ENCODE results near the gene POLR2I. TPM values are rescaled to one million over a fixed set of nuclear protein-coding genes. Genes with fewer than 3 reads are reported as not detected.

POLR2I gene
- polyA plus RNA-seq, 1 donor (not counting 4 experiments of a cell fraction or from before 2014, with no cell fraction given): 34.3 TPM

- DNase-seq (ENCODE audit: low read depth, low spot score): no peak
Measured at GRCh38 chr19:36081385-36081784, 33.3 kb downstream of the POLR2I start.

GRCh38 chr19:36079389-36079945 lies 35.2 kb downstream of the POLR2I start:
- H3K27ac ChIP-seq (ENCODE audit: control insufficient read depth, insufficient read depth, low read length): no peak overlapping the region
- DNase-seq (ENCODE audit: low read depth, low spot score): no peak
- H4K20me1 ChIP-seq (ENCODE audit: control insufficient read depth, extremely low read depth, insufficient read depth, low read length): no peaks in the 10 kb centered on the region
- H3K9ac ChIP-seq (ENCODE audit: control insufficient read depth, extremely low read depth, insufficient read depth, low read length): no peak overlapping the region
- no peak overlapping the region for H3K4me2 ChIP-seq (ENCODE audit: control insufficient read depth, extremely low read depth, insufficient read depth, low read depth, low read length)
- no peaks in the 10 kb centered on the region for H3K27me3 ChIP-seq (ENCODE audit: control insufficient read depth, extremely low read depth, insufficient read depth, low read length)
- dilution Hi-C loops (cut with MboI; ENCODE audit: extremely low pct_ligation_motif_present, low sequenced_read_pairs): no loop called here
- FAIRE-seq: no peak
- H3K9me1 ChIP-seq (ENCODE audit: control insufficient read depth, extremely low read depth, insufficient read depth, low read length): no peaks in the 10 kb centered on the region
- no peaks in the 10 kb centered on the region for H3K79me2 ChIP-seq (ENCODE audit: control insufficient read depth, insufficient read depth, low read length)
- TF ChIP-seq EZH2 (IDR thresholded peaks at IDR 0.05; ENCODE audit: low read length) (no peak), CTCF (optimal IDR thresholded peaks at IDR 0.05 in 1 of 3, IDR thresholded peaks at IDR 0.05 in 1 of 3, conservative IDR thresholded peaks at IDR 0.05 in 1 of 3; ENCODE audit: extremely low read depth in 1 of 3, insufficient read depth in 2 of 3, low read length in 3 of 3) (no peak)
- no peaks in the 10 kb centered on the region for H3K9me3 ChIP-seq (ENCODE audit: control insufficient read depth, low read depth, low read length)
- no peak overlapping the region for H3K4me3 ChIP-seq (ENCODE audit: control insufficient read depth in 2 of 3, extremely low read depth in 1 of 3, insufficient read depth in 2 of 3, low read depth in 1 of 3, low read length in 3 of 3)
- peaks cover 4 to 23% of the 10 kb centered on the region in 2 experiments for H3K36me3 ChIP-seq (ENCODE audit: control insufficient read depth in 2 of 2, extremely low read depth in 1 of 2, insufficient read depth in 2 of 2, low read length in 2 of 2)
- H3K4me1 ChIP-seq (ENCODE audit: control insufficient read depth, extremely low read depth, insufficient read depth, low read length): no peaks in the 10 kb centered on the region
- no peak overlapping the region for H2AFZ ChIP-seq (ENCODE audit: control insufficient read depth, low read length)

More at GRCh38 chr19:36081385-36081784, 33.3 kb downstream of the POLR2I start:
- H3K79me2 ChIP-seq (ENCODE audit: control insufficient read depth, insufficient read depth, low read length): no peaks in the 10 kb centered on the region
- H3K27ac ChIP-seq (ENCODE audit: control insufficient read depth, insufficient read depth, low read length): no peak overlapping the region
- no peak for FAIRE-seq
- dilution Hi-C loops (cut with MboI; ENCODE audit: extremely low pct_ligation_motif_present, low sequenced_read_pairs): no loop called here
- H2AFZ ChIP-seq (ENCODE audit: control insufficient read depth, low read length): no peak overlapping the region
- no peak overlapping the region for H3K4me3 ChIP-seq (ENCODE audit: control insufficient read depth in 2 of 3, extremely low read depth in 1 of 3, insufficient read depth in 2 of 3, low read depth in 1 of 3, low read length in 3 of 3)
- peaks cover 5 to 24% of the 10 kb centered on the region in 2 experiments for H3K36me3 ChIP-seq (ENCODE audit: control insufficient read depth in 2 of 2, extremely low read depth in 1 of 2, insufficient read depth in 2 of 2, low read length in 2 of 2)
- H4K20me1 ChIP-seq (ENCODE audit: control insufficient read depth, extremely low read depth, insufficient read depth, low read length): no peaks in the 10 kb centered on the region
- H3K9me3 ChIP-seq (ENCODE audit: control insufficient read depth, low read depth, low read length): no peaks in the 10 kb centered on the region
- H3K9me1 ChIP-seq (ENCODE audit: control insufficient read depth, extremely low read depth, insufficient read depth, low read length): no peaks in the 10 kb centered on the region
- no peak overlapping the region for H3K4me2 ChIP-seq (ENCODE audit: control insufficient read depth, extremely low read depth, insufficient read depth, low read depth, low read length)
- no peaks in the 10 kb centered on the region for H3K27me3 ChIP-seq (ENCODE audit: control insufficient read depth, extremely low read depth, insufficient read depth, low read length)
- H3K9ac ChIP-seq (ENCODE audit: control insufficient read depth, extremely low read depth, insufficient read depth, low read length): no peak overlapping the region
- TF ChIP-seq EZH2 (IDR thresholded peaks at IDR 0.05; ENCODE audit: low read length) (no peak), CTCF (optimal IDR thresholded peaks at IDR 0.05 in 1 of 3, IDR thresholded peaks at IDR 0.05 in 1 of 3, conservative IDR thresholded peaks at IDR 0.05 in 1 of 3; ENCODE audit: extremely low read depth in 1 of 3, insufficient read depth in 2 of 3, low read length in 3 of 3) (no peak)
- H3K4me1 ChIP-seq (ENCODE audit: control insufficient read depth, extremely low read depth, insufficient read depth, low read length): no peaks in the 10 kb centered on the region
